ENCODE results near the gene SUSD1.

The SUSD1 gene

DNA sequence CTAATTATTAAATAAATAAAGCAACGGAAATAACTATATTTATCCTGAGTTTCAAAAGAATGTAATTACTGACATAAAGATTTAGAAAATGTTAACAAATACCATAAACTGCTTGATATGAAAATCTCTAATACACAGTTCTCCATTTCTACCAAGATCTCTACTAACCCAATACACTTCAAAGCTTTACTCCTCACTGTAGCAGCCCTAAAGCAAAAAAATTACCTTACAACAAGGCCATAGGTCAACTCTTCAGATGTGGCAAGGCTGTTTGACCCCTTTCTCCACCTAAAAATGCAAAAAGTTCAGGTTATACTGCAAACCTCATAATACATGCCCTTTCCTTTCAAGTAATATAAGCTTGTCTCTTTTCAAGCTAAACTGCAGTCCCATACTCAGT, 181.8 kb downstream of the SUSD1 start:
- DNase-seq, result no peak

- no peak for DNase-seq
Observed at GRCh38 chr9:111992523-111992922, 182.6 kb downstream of the SUSD1 start.

DNA sequence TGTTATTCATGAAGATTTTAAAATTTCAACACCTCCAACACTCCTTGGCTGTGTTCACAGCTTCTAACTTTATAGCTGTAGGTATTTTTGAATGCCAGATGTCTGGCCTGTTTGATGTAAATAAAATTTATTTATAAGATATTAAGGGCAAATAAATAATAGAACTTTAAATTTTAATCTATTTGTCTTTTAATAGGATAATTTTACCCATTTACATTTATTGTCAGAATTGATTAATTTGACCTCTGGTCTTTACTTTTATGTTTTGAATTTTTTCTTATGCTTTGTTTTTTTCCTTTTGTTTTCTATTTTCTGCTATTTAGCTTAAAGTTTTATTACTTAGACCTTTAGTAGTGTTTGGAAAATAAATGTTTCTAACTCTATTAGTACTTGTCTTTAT, 183.9 kb downstream of the SUSD1 start:
- DNase-seq, result no peak
